SK-N-SH treated with all-trans-retinoic acid at 6 μM for 48 hours (cell line): ENCODE results near the gene PFKP.

Source experiments
- ARNTL ChIP-seq: fragments of 450-650 bp; formaldehyde crosslinking; IDR thresholded peaks from 2 replicates; pipeline ENCODE4 v1.5.0; 2020; ENCODE audit warnings: low read depth, mild to moderate bottlenecking, moderate library complexity, borderline replicate concordance
- CREB5 ChIP-seq: fragments of 250-450 bp; sonication (Bioruptor Pico); IDR thresholded peaks from 2 replicates; pipeline ENCODE4 v1.5.1; 2020; ENCODE audit warnings: low read depth, mild to moderate bottlenecking, moderate library complexity
- CSRNP3 ChIP-seq: fragments of 250-450 bp; sonication (Bioruptor Pico); IDR thresholded peaks from 2 replicates; pipeline ENCODE4 v1.5.1; 2021; ENCODE audit warnings: mild to moderate bottlenecking, moderate library complexity
- OSR1 ChIP-seq: fragments of 250-450 bp; sonication (Bioruptor Pico); IDR thresholded peaks from 2 replicates; pipeline ENCODE4 v1.8.0; 2022; ENCODE audit warnings: moderate library complexity, mild to moderate bottlenecking, inconsistent platforms
- PATZ1 ChIP-seq: fragments of 250-450 bp; sonication (Bioruptor Pico); IDR thresholded peaks from 2 replicates; pipeline ENCODE4 v1.8.0; 2020; ENCODE audit warnings: mild to moderate bottlenecking, moderate library complexity, borderline replicate concordance
- RARB ChIP-seq: fragments of 250-450 bp; sonication (Bioruptor Pico); IDR thresholded peaks from 2 replicates; pipeline ENCODE4 v1.8.0; 2021; ENCODE audit warnings: mild to moderate bottlenecking, moderate library complexity
- TOX ChIP-seq: fragments of 250-450 bp; sonication (Bioruptor Pico); IDR thresholded peaks from 2 replicates; pipeline ENCODE4 v1.8.0; 2021; ENCODE audit warnings: mild to moderate bottlenecking, moderate library complexity, borderline replicate concordance
- ZFP3 ChIP-seq: fragments of 250-450 bp; sonication (Bioruptor Pico); IDR thresholded peaks from 2 replicates; pipeline ENCODE4 v1.5.0; 2020; ENCODE audit warnings: mild to moderate bottlenecking, moderate library complexity
- ZFP30 ChIP-seq: fragments of 450-650 bp; formaldehyde crosslinking; IDR thresholded peaks from 2 replicates; pipeline ENCODE4 v1.5.0; 2022; ENCODE audit warnings: mild to moderate bottlenecking, moderate library complexity
- ZNF565 ChIP-seq: fragments of 450-650 bp; formaldehyde crosslinking; conservative IDR thresholded peaks from 2 replicates; pipeline ENCODE4 v1.5.0; 2020; ENCODE audit warnings: low read depth, mild to moderate bottlenecking, moderate library complexity
- ZNF8 ChIP-seq: fragments of 450-650 bp; formaldehyde crosslinking; IDR thresholded peaks from 2 replicates; pipeline ENCODE4 v1.5.0; 2020; ENCODE audit warnings: mild to moderate bottlenecking, moderate library complexity

GRCh38 chr10:3123571-3124411 lies 56.4 kb downstream of the PFKP start:
- no peak for TF ChIP-seq TOX (CRISPR knock-in tag)
- no peak for TF ChIP-seq PATZ1 (CRISPR knock-in tag)
- TF ChIP-seq ZFP30 (CRISPR knock-in tag), result no peak
- no peak for TF ChIP-seq CSRNP3 (CRISPR knock-in tag)
- no peak for TF ChIP-seq OSR1
- TF ChIP-seq ZNF565, result no peak
- no peak for TF ChIP-seq ZFP3 (CRISPR knock-in tag)
- TF ChIP-seq ZNF8 (CRISPR knock-in tag), result no peak
- no peak for TF ChIP-seq RARB (CRISPR knock-in tag)
- no peak for TF ChIP-seq CREB5 (CRISPR knock-in tag)
- TF ChIP-seq ARNTL (CRISPR knock-in tag), result no peak
